Urinary bladder (tissue), 4 donors: ENCODE results near the gene TUFT1. TPM values are rescaled to one million over a fixed set of nuclear protein-coding genes. Genes with fewer than 3 reads are reported as not detected.
"Not testable (repeated sequence)": the region's sequence is repeated elsewhere in the genome, so short reads cannot be mapped to it uniquely, and the experiment has no call there.

ENCODE experiments used
- DNase-seq: peaks from one replicate; pipeline ENCODE4 v3.0.0-alpha.2; 2015; ENCODE audit errors: extremely low spot score
- H3K27ac ChIP-seq: one replicate; pipeline ENCODE4 v1.5.1; 2013; ENCODE audit warnings: low read depth, mild to moderate bottlenecking, moderate library complexity
- H3K36me3 ChIP-seq: one replicate; pipeline ENCODE4 v1.6.1; 2013; ENCODE audit warnings: mild to moderate bottlenecking, moderate library complexity; ENCODE audit not compliant: insufficient read depth
- H3K4me1 ChIP-seq: one replicate; pipeline ENCODE4 v1.6.1; 2013; ENCODE audit warnings: mild to moderate bottlenecking, moderate library complexity; ENCODE audit not compliant: insufficient read depth
- H3K4me3 ChIP-seq: one replicate; pipeline ENCODE4 v1.5.1; 2013; ENCODE audit warnings: low read depth, low read length
- WGBS: extraction: QIAGEN DNeasy Blood & Tissue Kit; methylation state at CpG from one replicate; pipeline ENCODE4 v1.1.7; 2013; 5-methylcytosine and 5-hydroxymethylcytosine counted together
- polyA plus RNA-seq: library from polyadenylated mRNA; stranded (reverse); fragments of 200-250 nt; gene quantifications from one replicate; pipeline ENCODE4 v1.2.3, GENCODE V29; 2013
- total RNA-seq: library from RNA; depleted of rRNA; stranded (reverse); fragments of >200 nt; gene quantifications from one replicate; pipeline ENCODE4 v1.2.3, GENCODE V29; 2014
- donor health status: healthy with polysubstance abuse.
- donor health status: healthy.

TUFT1 gene
- total and polyA plus RNA-seq, 2 donors, result 8.5 to 9.7 TPM

DNA sequence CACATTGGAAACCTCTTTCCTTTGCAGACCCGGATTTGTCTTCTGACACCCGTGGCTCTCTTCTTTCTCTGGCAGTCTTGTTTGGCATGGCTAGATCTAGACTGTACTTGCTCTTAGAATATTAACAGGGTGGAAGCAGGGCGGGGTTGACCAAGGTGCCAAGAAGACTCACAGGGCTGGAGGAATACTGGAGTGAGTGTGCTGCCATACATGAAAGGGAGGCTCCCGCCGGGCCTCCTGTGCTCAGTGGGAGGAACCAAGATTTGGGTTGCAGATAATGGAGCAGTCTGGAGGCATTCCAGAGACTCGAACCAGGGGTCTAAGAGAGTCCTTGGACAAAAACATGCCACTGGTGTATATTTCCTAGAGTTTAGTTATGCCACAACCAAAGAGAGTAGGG is 44.2 kb downstream of the TUFT1 start:
- DNase-seq, result no peak
- H3K4me1 ChIP-seq, result no peaks in the 10 kb centered on the region
- 68% methylated on average over 6 of the region's 6 CpGs for WGBS
- H3K27ac ChIP-seq, result no peak overlapping the region
- H3K36me3 ChIP-seq, result peaks cover 3% of the 10 kb centered on the region
- H3K4me3 ChIP-seq, result no peak overlapping the region

DNA sequence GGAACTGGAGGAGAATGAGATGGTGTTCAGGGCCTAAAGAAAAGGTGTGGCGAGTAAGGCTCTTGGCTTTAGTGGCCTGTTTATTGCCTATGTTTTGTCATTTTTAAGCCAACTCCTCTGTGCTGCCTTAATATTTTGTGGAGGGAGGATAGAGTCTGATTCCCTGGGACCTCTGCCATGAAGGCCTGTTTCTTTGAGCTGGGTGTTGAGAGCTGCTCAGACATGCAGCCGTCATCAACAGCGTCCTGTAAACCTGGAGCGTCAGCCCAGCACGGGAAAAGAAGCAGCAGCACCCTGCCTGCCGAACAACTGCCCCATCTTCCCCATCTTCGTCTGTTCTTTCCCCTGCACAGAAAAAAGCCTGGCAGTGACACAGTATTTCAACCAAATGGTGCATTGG is 44.7 kb downstream of the TUFT1 start:
- Histone ChIP-seq H3K4me1 (no peaks in the 10 kb centered on the region), H3K36me3 (no peaks in the 10 kb centered on the region), H3K4me3 (no peak overlapping the region), H3K27ac (no peak overlapping the region)
- DNase-seq, result no peak
- 41% methylated on average over 7 of the region's 7 CpGs for WGBS

DNA sequence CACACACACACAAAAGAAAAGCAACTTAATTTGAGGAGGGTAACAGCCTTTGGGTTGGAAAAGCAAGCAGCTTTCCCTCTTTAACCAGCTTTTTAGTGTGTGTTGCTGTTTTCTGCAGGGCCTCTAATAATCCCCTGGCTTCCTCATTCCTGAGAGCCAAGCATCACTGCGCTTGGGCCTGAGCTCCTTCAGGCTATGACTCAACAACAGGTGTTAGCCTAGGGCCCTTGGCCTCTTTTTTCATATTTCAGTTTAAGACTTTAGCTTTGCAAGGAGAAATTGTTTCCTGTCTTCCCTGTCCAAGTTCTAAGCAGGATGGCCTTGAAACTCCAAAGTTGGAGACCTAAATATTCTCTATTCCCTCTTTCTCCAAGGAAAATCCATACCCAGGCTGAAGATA is 45.5 kb downstream of the TUFT1 start:
- DNase-seq, result peak; percentile 33
- peak overlapping the region; percentile 58 for H3K27ac ChIP-seq
- 32% methylated on average over 1 of the region's 1 CpG for WGBS
- no peaks in the 10 kb centered on the region for H3K4me1 ChIP-seq
- no peak overlapping the region for H3K4me3 ChIP-seq
- no peaks in the 10 kb centered on the region for H3K36me3 ChIP-seq

DNA sequence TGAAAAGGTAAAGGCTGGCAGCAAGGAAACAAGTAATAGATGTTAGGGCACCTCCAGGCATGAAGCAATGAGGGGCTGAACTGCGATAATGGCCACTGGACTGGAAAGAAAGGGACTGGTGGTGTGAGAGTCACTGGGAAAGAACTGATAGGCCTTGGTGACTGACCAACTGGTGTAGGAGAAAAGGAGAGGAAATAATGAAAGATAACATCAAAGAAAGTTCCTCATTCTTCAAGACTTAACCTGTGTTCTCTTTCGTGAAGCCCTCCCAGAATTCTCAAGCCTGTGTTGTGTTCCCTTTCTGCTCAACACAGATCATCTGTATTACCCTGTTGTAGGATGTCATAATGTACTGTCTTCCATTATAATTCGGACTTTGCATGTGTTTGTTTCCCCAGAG is 50.9 kb downstream of the TUFT1 start:
- Histone ChIP-seq H3K36me3 (no peaks in the 10 kb centered on the region), H3K4me1 (no peaks in the 10 kb centered on the region), H3K4me3 (no peak overlapping the region), H3K27ac (no peak overlapping the region)
- DNase-seq, result no peak
- WGBS, result 88% methylated on average over 3 of the region's 3 CpGs

DNA sequence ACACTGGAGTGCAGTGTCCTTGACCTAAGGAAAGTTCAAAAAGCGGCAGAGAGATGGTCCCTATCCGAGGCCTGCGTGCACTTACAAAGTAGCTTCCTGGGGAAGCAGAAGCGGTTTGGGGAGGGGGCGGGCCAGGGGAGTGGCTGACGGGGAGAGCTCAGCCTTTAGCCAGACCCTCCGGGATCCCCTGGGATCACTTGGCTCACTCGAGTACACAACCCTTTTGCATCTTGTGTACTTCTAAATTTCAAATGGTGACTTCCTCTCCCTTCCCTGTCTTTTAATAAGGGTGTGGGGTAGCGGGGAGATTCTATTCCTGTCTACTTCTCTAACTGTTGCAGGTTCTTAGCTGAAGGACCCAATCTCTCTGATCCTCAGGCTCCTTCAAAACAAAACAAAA is 53.6 kb downstream of the TUFT1 start:
- no peaks in the 10 kb centered on the region for H3K4me1 ChIP-seq
- H3K27ac ChIP-seq, result no peak overlapping the region
- H3K36me3 ChIP-seq, result no peaks in the 10 kb centered on the region
- WGBS, result 32% methylated on average over 9 of the region's 9 CpGs
- no peak for DNase-seq
- H3K4me3 ChIP-seq, result no peak overlapping the region

DNA sequence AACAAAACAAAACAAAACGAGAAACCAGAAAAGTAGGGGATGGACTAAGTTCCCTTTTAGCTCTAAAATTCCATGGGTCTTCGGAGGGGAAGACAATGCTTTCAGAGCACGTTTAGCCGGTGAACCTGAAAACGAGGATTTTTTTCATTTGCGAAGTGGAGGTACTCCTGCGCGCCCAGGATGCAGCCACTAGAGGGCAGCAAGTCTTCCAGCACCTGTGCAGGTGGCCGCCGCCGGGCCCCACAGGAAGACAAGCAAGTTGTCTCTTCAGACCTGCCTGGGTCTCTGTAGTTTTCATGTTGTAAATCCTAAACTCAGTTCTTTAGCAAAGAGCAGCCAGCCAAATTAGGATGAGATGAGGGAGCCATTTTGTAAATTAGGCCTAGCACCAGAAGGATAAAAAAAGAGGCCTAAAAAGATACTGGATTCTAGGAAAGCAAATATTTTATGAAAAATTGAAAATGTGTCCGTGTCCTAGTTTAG is 54.1 kb downstream of the TUFT1 start:
- H3K27ac ChIP-seq, result no peak overlapping the region
- H3K4me3 ChIP-seq, result no peak overlapping the region
- 8% methylated on average over 12 of the region's 12 CpGs for WGBS
- no peaks in the 10 kb centered on the region for H3K4me1 ChIP-seq
- no peak for DNase-seq
- no peaks in the 10 kb centered on the region for H3K36me3 ChIP-seq

DNA sequence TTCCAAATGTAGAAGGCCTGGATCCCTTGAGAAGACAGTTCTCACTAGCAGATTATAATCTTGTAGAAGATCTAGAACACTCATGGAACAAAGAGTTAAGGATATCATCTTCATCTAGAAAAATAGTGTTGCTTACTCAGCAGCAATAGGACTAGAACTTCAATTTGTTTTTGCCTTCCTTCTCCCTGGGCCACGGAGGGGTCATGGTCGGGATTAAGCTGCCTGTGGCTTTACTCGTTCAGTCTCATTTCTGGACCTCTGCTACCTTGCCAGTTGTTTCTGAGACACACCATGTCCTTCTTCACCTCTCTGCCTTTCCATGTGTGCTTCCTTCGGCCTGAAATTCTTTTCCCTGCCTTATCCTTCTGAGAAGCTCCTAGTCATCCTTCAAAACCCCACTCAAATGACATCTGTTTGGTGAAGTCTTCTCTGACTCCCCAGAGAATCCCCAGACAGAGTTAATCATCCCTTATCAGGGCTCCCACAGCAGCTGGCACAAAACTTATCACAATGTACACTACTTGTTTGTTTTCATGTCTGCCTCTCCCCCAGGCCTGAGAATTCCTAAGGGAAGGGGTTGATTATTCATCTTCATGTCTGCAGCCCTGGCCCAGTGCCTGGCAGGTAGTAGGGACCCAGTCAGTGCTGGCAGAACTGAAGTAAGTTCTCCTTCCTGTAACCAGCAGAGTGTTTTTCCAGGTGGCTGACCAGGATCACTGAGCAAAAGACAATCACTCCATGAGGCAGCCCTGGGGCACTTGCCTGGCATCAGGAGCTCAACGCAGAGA is 56.3 kb downstream of the TUFT1 start:
- WGBS, result 85% methylated on average over 5 of the region's 5 CpGs
- Histone ChIP-seq H3K4me3 (no peak overlapping the region), H3K36me3 (no peaks in the 10 kb centered on the region)

DNA sequence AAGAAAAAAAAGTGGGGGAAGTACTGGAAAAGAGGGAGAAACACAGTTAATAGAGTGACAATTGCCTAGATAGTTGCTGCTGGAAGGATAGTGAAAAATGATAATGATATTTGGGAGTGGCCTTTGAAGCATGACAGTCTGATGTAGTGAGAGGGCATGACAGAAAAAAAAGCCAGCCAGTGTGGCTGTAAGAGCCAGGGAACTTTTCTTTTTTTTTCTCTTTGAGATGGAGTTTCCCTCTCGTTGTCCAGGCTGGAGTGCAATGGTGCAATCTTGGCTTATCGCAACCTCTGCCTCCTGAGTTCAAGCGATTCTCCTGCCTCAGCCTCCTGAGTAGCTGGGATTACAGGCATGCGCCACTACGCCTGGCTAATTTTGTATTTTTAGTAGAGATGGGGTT is 62.4 kb downstream of the TUFT1 start:
- not testable (repeated sequence) for H3K27ac ChIP-seq, H3K36me3 ChIP-seq, DNase-seq, H3K4me1 ChIP-seq, H3K4me3 ChIP-seq
- 85% methylated on average over 5 of the region's 5 CpGs for WGBS

More for the DNA sequence above, 56.3 kb downstream of the TUFT1 start:
- no peak for DNase-seq
- H3K4me1 ChIP-seq, result no peaks in the 10 kb centered on the region
- no peak overlapping the region for H3K27ac ChIP-seq

DNA sequence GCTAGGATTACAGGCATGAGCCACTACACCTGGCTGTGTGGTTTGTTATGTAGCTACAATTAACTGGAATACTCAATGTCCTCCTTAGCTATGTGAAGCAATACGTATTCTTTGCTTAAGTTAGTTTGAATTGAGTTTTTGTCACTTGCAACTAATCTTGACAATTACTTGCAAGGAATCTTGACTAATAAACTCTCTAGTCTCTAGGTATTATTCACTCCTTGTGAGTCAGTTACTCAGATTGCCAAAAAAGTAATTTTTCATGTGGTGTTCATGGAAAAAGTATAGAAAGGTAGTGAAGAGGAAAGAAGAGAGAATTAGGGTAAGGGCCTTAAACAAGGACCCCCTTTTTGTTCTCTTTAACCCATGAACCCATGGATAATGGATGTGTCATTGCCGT is 64.2 kb downstream of the TUFT1 start:
- H3K4me1 ChIP-seq, result no peaks in the 10 kb centered on the region
- no peak overlapping the region for H3K27ac ChIP-seq
- DNase-seq, result no peak
- H3K36me3 ChIP-seq, result no peaks in the 10 kb centered on the region
- no peak overlapping the region for H3K4me3 ChIP-seq
- 80% methylated on average over 2 of the region's 2 CpGs for WGBS

DNA sequence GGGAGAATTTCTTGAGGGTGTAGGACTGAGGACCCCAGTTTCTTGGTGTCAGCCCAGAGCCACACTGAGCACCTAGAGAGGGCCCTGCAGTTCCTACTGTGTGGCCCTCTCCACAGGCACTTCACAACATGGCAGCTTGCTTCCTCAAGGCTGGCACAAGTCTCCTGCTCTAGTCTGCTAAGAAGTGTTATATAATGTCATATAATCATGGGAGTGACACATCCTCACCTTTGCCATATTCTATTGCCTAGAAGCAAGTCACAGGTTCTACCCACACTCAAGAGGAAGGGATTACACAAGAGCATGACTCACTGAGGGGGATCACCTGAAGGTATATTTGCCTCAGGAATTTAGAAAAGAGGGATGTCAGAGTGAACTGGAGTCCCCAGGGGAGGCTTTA is 66.3 kb downstream of the TUFT1 start:
- no peaks in the 10 kb centered on the region for H3K36me3 ChIP-seq
- no peak for DNase-seq
- no peak overlapping the region for H3K4me3 ChIP-seq
- no peak overlapping the region for H3K27ac ChIP-seq
- H3K4me1 ChIP-seq, result no peaks in the 10 kb centered on the region

DNA sequence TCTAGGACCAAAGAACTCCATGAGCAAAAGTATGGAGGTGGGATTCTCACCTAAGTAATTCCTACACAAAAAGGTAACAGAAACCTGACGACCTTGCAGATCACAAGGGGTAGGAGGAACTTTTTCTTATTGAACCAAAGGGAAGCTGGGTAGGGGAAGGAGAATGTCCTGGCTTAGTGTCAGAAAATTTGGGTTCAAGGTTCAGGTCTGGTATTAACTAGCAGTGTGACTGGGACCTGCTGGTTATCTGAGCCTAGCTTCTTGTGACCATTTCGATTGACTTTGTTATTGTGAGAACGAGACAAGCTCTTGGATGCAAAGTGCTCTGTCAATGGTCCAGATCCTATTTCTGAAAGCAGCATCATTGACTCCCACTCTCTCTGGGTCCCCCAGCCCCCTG is 66.7 kb downstream of the TUFT1 start:
- no peaks in the 10 kb centered on the region for H3K36me3 ChIP-seq
- no peak for DNase-seq
- 71% methylated on average over 3 of the region's 3 CpGs for WGBS
- no peaks in the 10 kb centered on the region for H3K4me1 ChIP-seq
- no peak overlapping the region for H3K4me3 ChIP-seq
- H3K27ac ChIP-seq, result no peak overlapping the region

DNA sequence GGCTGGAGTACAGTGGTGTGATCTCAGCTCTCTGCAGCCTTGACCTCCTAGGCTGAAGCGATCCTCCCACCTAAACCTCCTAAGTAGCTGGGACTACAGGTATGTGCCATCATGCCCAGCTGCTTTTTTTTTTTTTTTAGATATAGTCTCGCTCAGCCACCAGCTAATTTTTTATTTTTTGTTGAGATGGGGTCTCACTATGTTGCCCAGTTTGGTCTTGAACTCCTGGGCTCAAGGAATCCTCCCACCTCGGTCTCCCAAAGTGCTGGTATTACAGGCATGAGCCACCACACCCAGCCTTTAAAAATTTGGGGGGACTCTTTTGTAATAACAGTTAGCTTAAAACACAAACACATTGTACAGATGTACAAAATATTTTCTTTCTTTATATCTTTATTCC is 70.0 kb downstream of the TUFT1 start:
- no peak for DNase-seq
- 89% methylated on average over 3 of the region's 3 CpGs for WGBS
- Histone ChIP-seq H3K27ac (no peak overlapping the region), H3K36me3 (no peaks in the 10 kb centered on the region), H3K4me3 (no peak overlapping the region), H3K4me1 (no peaks in the 10 kb centered on the region)

DNA sequence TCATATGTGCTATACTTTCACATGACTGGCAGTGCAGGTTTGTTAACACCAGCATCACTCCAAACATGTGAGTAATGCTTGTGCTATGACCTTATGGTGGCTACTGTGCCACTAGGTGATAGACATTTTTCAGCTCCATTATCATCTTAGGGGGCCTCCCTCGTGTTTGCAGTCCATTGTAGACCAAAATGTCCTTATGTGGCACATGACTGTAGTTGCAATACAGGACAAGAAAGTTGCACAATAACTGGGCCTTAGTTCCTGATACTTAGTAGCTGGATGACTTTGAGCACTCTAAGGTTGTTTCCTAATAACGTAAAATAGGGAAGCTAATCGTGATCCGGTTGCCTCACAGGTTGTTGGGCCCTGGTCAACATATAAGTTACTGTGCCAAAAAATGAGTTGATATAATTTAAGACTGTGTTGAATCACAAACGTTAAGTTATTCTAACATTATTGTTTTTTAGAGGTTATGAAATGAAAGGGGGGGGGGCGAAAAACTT is 71.2 kb downstream of the TUFT1 start:
- WGBS, result 10% methylated on average over 6 of the region's 6 CpGs
- Histone ChIP-seq H3K27ac (peak overlapping the region; percentile 96), H3K4me3 (no peak overlapping the region), H3K4me1 (no peaks in the 10 kb centered on the region), H3K36me3 (no peaks in the 10 kb centered on the region)
- DNase-seq, result no peak

DNA sequence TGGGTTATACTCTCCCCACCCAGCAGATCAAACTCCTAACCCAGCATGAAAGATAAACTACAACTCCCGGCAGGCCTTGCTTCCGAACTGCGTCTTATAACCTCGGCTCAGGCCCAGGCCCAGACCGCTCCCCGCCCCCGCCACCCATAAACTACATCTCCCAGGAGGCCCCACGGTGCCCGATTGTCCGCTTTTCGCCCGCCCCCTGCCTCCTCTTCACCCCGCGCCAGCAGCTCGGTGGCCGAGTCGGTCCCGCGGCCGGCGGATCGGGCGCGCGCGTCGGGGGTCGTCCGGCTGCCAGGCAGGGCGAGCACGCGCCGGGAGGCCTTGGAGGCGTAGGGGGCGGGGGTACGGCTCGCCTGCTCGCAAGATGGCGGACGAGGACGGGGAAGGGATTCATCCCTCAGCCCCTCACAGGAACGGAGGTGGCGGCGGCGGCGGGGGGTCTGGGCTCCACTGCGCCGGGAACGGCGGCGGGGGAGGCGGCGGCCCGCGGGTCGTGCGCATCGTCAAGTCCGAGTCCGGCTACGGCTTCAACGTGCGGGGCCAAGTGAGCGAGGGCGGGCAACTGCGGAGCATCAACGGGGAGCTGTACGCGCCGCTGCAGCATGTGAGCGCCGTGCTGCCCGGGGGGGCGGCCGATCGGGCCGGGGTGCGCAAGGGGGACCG is 71.9 kb downstream of the TUFT1 start, which contains the start of gene SNX27:
TSS of gene SNX27 (plus strand) at position 219 of the 669 bp plus-strand sequence. CDS start at position 371, 152 bp downstream.
- peak within 1 kb of the TSS; percentile 86 for H3K4me3 ChIP-seq
- no peaks in the 10 kb centered on the region for H3K36me3 ChIP-seq
- DNase-seq, result peak; percentile 88
- under 1% methylated on average over 79 of the region's 79 CpGs for WGBS
- H3K4me1 ChIP-seq, result no peaks in the 10 kb centered on the region
- peak within 1 kb of the TSS; percentile 96 for H3K27ac ChIP-seq
